ENCODE data around the gene GPC1. TPM values are rescaled to one million over a fixed set of nuclear protein-coding genes. Genes with fewer than 3 reads are reported as not detected.

Gene GPC1
- total RNA-seq, 6 experiments from 2014 or later = 20.7 to 44.5 (median 27.8) TPM

GRCh38 chr2:240440704-240441320, 5.3 kb downstream of the GPC1 start:
- ATAC-seq (no peak), DNase-seq (peak in 1 of 3 donors; percentile 51)
- H3K4me1 ChIP-seq = peaks cover 0 to 12% (median 2%) of the 10 kb centered on the region in 4 donors
- H3K27ac ChIP-seq = no peak overlapping the region
- H3K4me3 ChIP-seq = no peak overlapping the region
- no peaks in the 10 kb centered on the region for H3K9me3 ChIP-seq
- 82% methylated on average over 3 of the region's 18 CpGs for whole genome bisulfite sequencing (ENCODE audit: insufficient coverage, low coverage, low lambda C conversion rate, missing lambda C conversion rate)
- TF ChIP-seq CTCF (IDR thresholded peaks at IDR 0.05) (no peak), POLR2A (IDR thresholded peaks at IDR 0.05) (no peak)
- H3K36me3 ChIP-seq = no peaks in the 10 kb centered on the region
- intact Hi-C loops (cut with DNase I) = loop anchor here in 1 of 2 donors (5.0 kb wide), 1 partner anchor 209 kb away; no protein-coding TSS in a partner anchor
- H3K27me3 ChIP-seq = no peaks in the 10 kb centered on the region

DNA sequence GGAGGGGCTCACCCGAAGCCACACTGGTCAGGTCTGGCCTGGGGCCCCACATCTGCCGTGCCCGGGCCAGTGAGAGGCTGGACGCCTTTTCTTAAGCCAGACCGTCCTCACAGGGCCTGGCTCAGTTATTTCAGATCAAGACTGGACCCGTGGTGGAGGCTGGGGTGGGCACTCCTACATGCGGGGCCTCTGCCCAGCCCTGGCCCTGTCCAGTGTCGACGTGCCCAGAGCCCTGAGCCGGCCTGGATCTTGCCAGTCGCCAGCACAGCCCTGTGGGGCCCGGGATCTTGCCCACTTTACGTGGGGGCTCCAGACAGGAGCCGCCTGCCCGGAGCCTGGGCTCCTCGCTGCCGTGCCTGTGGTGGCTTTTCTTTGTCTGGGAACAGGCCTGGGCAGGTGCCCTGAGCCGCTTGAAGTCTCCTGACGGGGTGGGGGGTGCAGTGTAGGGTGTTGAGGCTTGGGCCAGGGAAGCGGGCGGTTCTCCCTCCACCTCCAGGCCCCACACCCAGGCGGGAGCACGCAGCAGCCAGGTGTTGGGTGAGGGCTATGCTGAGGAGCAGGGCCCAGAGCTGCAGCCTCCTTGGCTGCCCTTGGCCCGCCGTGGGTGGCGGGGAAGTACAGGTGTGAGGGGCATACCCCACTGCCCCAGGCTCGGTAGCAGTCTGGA, 6.0 kb downstream of the GPC1 start:
- H3K27me3 ChIP-seq = no peaks in the 10 kb centered on the region
- WGBS (ENCODE audit: insufficient coverage, low coverage, low lambda C conversion rate, missing lambda C conversion rate) = no CpG with 5 or more reads among the region's 27 CpGs
- no peak overlapping the region for H3K4me3 ChIP-seq
- TF ChIP-seq POLR2A (IDR thresholded peaks at IDR 0.05) (no peak), CTCF (IDR thresholded peaks at IDR 0.05) (no peak)
- H3K4me1 ChIP-seq = peaks cover 0 to 10% (median 2%) of the 10 kb centered on the region in 4 donors
- H3K36me3 ChIP-seq = no peaks in the 10 kb centered on the region
- no peak overlapping the region for H3K27ac ChIP-seq
- no peaks in the 10 kb centered on the region for H3K9me3 ChIP-seq
- DNase-seq (no peak), ATAC-seq (no peak)
- intact Hi-C loops (cut with DNase I) = loop anchor here in 1 of 2 donors (5.0 kb wide), 1 partner anchor 209 kb away; no protein-coding TSS in a partner anchor

- Histone ChIP-seq H3K27me3 (no peaks in the 10 kb centered on the region), H3K4me1 (peaks cover 0 to 5% (median 2%) of the 10 kb centered on the region in 4 donors), H3K9me3 (no peaks in the 10 kb centered on the region), H3K4me3 (no peak overlapping the region), H3K36me3 (no peaks in the 10 kb centered on the region), H3K27ac (no peak overlapping the region)
- DNase-seq (no peak), ATAC-seq (no peak)
- intact Hi-C loops (cut with DNase I) = loop anchor here in 1 of 2 donors (5.0 kb wide), 1 partner anchor 210 kb away; no protein-coding TSS in a partner anchor
- TF ChIP-seq CTCF (IDR thresholded peaks at IDR 0.05) = no peak
- no peak for TF ChIP-seq POLR2A (IDR thresholded peaks at IDR 0.05)
- 100% methylated on average over 2 of the region's 17 CpGs for WGBS (ENCODE audit: insufficient coverage, low coverage, low lambda C conversion rate, missing lambda C conversion rate)
Observed at GRCh38 chr2:240441993-240442411, 6.5 kb downstream of the GPC1 start.

DNA sequence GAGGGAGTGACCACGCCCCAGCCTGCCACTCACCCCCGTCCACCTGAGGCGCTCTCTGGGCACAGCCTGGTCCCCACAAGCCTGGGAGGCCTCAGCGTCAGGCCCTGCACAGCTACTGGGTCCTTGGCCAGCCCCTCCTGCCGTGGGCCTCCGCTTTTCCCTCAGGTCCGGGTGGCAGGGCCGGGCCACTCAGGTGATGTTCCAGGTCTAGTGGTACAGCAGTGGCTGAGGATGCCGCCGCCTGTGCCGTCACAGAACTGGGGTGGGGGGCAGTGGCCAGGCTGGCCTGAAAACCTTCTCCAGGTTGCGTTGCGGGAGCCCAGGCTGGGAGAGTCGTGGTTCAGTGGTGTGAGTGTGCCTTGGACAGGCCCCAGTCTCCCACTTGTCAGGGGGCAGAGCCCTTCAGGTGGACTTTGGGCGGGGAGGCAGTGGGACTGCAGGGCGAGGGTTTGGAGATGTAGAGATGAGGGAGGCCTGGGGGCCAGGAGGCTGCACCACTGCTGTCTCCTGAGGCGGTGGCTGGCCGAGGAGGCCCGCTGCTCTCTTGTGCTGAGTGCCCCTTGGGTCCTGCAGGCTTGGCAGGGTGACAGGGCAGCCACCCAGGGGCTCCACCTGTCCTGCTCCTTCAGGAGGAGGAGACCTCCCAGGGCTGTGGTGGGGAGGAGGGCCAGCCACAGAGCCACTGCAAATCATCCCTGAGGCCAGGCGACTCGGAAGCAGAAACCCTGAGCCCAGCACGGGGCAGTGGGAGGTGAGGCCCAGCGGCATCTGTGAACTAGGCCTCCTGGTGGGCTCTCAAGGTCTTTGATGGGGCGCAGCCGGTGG, 7.6 kb downstream of the GPC1 start:
- intact Hi-C loops (cut with DNase I) = loop anchor here in 1 of 2 donors (5.0 kb wide), 1 partner anchor 211 kb away; no protein-coding TSS in a partner anchor
- DNase-seq = no peak
- Histone ChIP-seq H3K9me3 (no peaks in the 10 kb centered on the region), H3K36me3 (no peaks in the 10 kb centered on the region), H3K4me3 (no peak overlapping the region), H3K4me1 (peaks cover 0 to under 1% (median under 1%) of the 10 kb centered on the region in 4 donors), H3K27me3 (no peaks in the 10 kb centered on the region), H3K27ac (no peak overlapping the region)
- ATAC-seq = no peak
- 93% methylated on average over 3 of the region's 25 CpGs for WGBS (ENCODE audit: insufficient coverage, low coverage, low lambda C conversion rate, missing lambda C conversion rate)
- TF ChIP-seq POLR2A (IDR thresholded peaks at IDR 0.05) = no peak
- no peak for TF ChIP-seq CTCF (IDR thresholded peaks at IDR 0.05)

All from right lobe of liver (tissue), 6 donors.